ENCODE data around the gene PHF19.

- TF ChIP-seq FOXK1 (CRISPR knock-in tag; IDR thresholded peaks at IDR 0.05): no peak
- TF ChIP-seq CTCF (IDR thresholded peaks at IDR 0.05): no peak
- TF ChIP-seq CREB1 (CRISPR knock-in tag; IDR thresholded peaks at IDR 0.05): no peak
- TF ChIP-seq FOXP1 (CRISPR knock-in tag; IDR thresholded peaks at IDR 0.05; ENCODE audit: borderline replicate concordance): peak; percentile 20; the same call in 1 of the 2 replicates
- TF ChIP-seq, protein P1, sequence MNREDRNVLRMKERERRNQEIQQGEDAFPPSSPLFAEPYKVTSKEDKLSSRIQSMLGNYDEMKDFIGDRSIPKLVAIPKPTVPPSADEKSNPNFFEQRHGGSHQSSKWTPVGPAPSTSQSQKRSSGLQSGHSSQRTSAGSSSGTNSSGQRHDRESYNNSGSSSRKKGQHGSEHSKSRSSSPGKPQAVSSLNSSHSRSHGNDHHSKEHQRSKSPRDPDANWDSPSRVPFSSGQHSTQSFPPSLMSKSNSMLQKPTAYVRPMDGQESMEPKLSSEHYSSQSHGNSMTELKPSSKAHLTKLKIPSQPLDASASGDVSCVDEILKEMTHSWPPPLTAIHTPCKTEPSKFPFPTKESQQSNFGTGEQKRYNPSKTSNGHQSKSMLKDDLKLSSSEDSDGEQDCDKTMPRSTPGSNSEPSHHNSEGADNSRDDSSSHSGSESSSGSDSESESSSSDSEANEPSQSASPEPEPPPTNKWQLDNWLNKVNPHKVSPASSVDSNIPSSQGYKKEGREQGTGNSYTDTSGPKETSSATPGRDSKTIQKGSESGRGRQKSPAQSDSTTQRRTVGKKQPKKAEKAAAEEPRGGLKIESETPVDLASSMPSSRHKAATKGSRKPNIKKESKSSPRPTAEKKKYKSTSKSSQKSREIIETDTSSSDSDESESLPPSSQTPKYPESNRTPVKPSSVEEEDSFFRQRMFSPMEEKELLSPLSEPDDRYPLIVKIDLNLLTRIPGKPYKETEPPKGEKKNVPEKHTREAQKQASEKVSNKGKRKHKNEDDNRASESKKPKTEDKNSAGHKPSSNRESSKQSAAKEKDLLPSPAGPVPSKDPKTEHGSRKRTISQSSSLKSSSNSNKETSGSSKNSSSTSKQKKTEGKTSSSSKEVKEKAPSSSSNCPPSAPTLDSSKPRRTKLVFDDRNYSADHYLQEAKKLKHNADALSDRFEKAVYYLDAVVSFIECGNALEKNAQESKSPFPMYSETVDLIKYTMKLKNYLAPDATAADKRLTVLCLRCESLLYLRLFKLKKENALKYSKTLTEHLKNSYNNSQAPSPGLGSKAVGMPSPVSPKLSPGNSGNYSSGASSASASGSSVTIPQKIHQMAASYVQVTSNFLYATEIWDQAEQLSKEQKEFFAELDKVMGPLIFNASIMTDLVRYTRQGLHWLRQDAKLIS (CRISPR knock-in tag; IDR thresholded peaks at IDR 0.05; ENCODE audit: borderline replicate concordance): no peak
- no peak for TF ChIP-seq SP1 (CRISPR knock-in tag; conservative IDR thresholded peaks at IDR 0.05)
- no peak for TF ChIP-seq CBFB (CRISPR knock-in tag; IDR thresholded peaks at IDR 0.05; ENCODE audit: low read depth)
- TF ChIP-seq HMGA2 (CRISPR knock-in tag; IDR thresholded peaks at IDR 0.05): no peak
- no peak for TF ChIP-seq RELA (CRISPR knock-in tag; IDR thresholded peaks at IDR 0.05; ENCODE audit: borderline replicate concordance)
- TF ChIP-seq, protein P2, sequence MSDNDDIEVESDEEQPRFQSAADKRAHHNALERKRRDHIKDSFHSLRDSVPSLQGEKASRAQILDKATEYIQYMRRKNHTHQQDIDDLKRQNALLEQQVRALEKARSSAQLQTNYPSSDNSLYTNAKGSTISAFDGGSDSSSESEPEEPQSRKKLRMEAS (CRISPR knock-in tag; IDR thresholded peaks at IDR 0.05): no peak
- TF ChIP-seq FOXJ3 (CRISPR knock-in tag; IDR thresholded peaks at IDR 0.05; ENCODE audit: borderline replicate concordance): no peak
Measured at GRCh38 chr9:120877276-120878034, 467 bp upstream of the PHF19 start.
